Spleen (tissue), 7 donors: ENCODE results near the gene TNRC18.

Experiments used
- CTCF ChIP-seq, 11 experiments: fragments of 200-600 bp in 7 of 11; fragments of 450-650 bp in 4 of 11; sonication (generic) in 4 of 11; IDR thresholded peaks in 8 of 11; conservative IDR thresholded peaks in 3 of 11; 1 replicate in 7 of 11; 2 replicates in 4 of 11; pipeline versions ENCODE4 v1.4.0 to v1.8.0; 2016 to 2021; ENCODE audit warnings: antibody characterized with exemption in 11 of 11, inconsistent platforms in 4 of 11, mild to moderate bottlenecking in 1 of 11
- POLR2AphosphoS5 ChIP-seq, 3 donors: sonication (generic); formaldehyde crosslinking; IDR thresholded peaks; one replicate each; pipeline ENCODE4 v1.5.1; 2017; ENCODE audit warnings: antibody characterized with exemption in 3 of 3
- donor health status: DM: no; HTN: no; CAD: no; lungs with moderate emphysema.
- donor health status: DM: no; HTN: no; CAD: no.
- donor health status: DM: no; HTN: no; CAD: no.

- TF ChIP-seq POLR2AphosphoS5 (IDR thresholded peaks at IDR 0.05) (no peak), CTCF (IDR thresholded peaks at IDR 0.05 in 8 of 11, conservative IDR thresholded peaks at IDR 0.05 in 3 of 11) (no peak)
Measured at GRCh38 chr7:5441840-5442503, 18.3 kb upstream of the TNRC18 start.
